BJ (cell line): Measurements from ENCODE around the gene ADCY9. TPM values are rescaled to one million over a fixed set of nuclear protein-coding genes. Genes with fewer than 3 reads are reported as not detected.

ENCODE experiments used
- CTCF ChIA-PET: fragments of 350-600 bp; formaldehyde crosslinking; extraction: SDS; loops from one replicate; lab custom pipeline; 2021; ENCODE audit warnings: antibody characterized with exemption, inconsistent platforms; lab: Yijun Ruan, JAX
- POLR2A ChIA-PET: fragments of 300-600 bp; sonication (Branson Sonifier 250); formaldehyde crosslinking; extraction: SDS; loops from one replicate; lab custom pipeline; 2021; ENCODE audit warnings: antibody characterized with exemption; lab: Charles Lee
- DNase-seq: peaks from one replicate; pipeline ENCODE4 v3.0.0-alpha.2; 2011; ENCODE audit warnings: low read depth
- H3K27me3 ChIP-seq: 2 replicates; pipeline ENCODE4 v1.6.0; 2011; ENCODE audit warnings: low read length; ENCODE audit not compliant: control insufficient read depth, insufficient read depth
- H3K36me3 ChIP-seq: 2 replicates; pipeline ENCODE4 v1.5.1; 2011; ENCODE audit warnings: low read length; ENCODE audit not compliant: control insufficient read depth, insufficient read depth
- H3K4me3 ChIP-seq: 2 replicates; pipeline ENCODE4 v1.5.1; 2011; ENCODE audit warnings: low read depth, mild to moderate bottlenecking, control low read depth, low read length
- polyA plus RNA-seq: library from polyadenylated mRNA; depleted of rRNA; stranded (reverse); fragments of >200 nt; gene quantifications from 2 replicates; pipeline ENCODE4 v1.2.3, GENCODE V29; 2011
- TF ChIP-seq, protein P1 (sequence below): IDR thresholded peaks from 2 replicates; pipeline ENCODE4 v1.5.1; 2011; ENCODE audit warnings: low read depth, mild to moderate bottlenecking, control low read depth, inconsistent platforms, low read length, moderate library complexity; ENCODE audit not compliant: insufficient read depth

Gene ADCY9
- polyA plus RNA-seq, 1 experiment, result 28.2 TPM

DNA sequence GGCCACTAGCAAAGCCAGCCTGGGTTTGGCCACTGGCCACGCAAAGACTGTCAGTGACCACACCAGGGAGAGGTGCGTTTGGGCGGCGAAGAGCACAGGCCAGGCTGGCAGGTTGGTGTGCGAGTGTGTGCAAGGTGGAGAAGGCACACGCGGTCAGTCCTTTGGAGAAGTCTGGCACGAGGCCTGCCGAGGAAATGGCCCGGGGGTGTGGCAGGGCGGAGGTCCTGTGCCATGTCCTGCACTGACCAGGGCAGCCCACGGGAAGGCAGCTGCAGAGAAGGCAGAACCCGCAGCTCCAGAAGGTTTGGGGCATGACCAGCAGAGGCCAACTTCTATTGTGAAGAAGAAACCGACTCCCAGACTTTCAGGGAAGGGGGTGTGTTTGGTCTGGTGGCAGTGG lies 90.8 kb downstream of the ADCY9 start:
- TF ChIP-seq, protein P1, sequence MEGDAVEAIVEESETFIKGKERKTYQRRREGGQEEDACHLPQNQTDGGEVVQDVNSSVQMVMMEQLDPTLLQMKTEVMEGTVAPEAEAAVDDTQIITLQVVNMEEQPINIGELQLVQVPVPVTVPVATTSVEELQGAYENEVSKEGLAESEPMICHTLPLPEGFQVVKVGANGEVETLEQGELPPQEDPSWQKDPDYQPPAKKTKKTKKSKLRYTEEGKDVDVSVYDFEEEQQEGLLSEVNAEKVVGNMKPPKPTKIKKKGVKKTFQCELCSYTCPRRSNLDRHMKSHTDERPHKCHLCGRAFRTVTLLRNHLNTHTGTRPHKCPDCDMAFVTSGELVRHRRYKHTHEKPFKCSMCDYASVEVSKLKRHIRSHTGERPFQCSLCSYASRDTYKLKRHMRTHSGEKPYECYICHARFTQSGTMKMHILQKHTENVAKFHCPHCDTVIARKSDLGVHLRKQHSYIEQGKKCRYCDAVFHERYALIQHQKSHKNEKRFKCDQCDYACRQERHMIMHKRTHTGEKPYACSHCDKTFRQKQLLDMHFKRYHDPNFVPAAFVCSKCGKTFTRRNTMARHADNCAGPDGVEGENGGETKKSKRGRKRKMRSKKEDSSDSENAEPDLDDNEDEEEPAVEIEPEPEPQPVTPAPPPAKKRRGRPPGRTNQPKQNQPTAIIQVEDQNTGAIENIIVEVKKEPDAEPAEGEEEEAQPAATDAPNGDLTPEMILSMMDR, result no peak
- H3K4me3 ChIP-seq, result no peak overlapping the region
- POLR2A ChIA-PET, result no interaction called here
- CTCF ChIA-PET, result no interaction called here
- H3K36me3 ChIP-seq, result peaks cover 2% of the 10 kb centered on the region; the same call in 1 of the 2 replicates
- no peak for DNase-seq
- H3K27me3 ChIP-seq, result no peaks in the 10 kb centered on the region

DNA sequence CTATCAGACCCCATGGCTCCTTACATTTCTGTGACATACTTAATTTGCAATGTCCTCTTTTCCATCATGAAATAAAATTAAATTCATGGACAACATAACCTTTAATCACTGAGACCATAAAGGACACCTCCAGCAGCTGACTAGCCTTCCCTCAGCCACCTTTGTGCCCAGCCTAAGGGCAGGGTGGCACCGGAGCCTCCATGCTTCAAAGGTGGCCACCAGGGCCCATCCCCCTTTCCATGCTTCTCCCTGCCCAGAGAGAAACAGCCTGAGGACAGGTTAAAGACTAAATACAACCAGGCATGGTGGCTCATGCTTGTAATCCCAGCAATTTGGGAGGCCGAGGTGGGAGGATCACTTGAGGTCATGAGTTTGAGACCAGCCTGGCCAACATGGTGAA lies 94.3 kb downstream of the ADCY9 start:
- Histone ChIP-seq H3K4me3 (no peak overlapping the region), H3K27me3 (no peaks in the 10 kb centered on the region), H3K36me3 (peaks cover 2% of the 10 kb centered on the region; the same call in 1 of the 2 replicates)
- TF ChIP-seq, protein P1, result no peak
- ChIA-PET POLR2A (no interaction called here), CTCF (no interaction called here)
- no peak for DNase-seq

DNA sequence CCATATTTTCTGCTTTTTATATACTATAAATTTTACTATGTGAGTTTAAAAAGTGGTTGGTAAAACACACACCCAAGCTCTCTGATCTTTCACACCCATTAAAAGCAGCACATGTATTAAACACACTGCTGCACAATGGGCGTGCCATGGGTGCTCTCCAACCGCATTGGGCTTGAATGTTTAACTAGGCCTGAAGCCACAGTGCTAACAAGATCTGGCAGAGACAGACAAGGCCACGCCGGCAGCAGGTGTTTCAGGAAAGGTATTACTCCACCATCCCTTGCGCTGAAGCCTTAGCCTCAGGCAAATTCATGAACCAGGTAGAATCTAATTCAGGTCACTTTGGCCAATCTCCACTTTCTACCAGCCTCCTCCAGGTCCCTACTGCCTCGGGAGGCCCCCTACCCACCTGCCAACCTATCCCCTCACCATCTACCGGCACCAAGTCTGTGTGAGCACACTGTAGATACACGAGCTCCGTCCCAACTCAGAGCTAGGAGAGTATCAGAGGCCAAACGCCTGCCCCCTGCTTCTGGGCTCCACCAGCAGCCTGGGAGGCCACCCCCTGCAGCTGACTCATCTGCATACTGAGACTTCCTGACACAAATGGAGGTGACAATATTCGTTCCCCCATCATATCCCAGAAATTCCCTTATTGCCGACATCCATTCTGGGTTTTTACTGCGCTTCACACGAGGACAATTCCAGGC lies 95.0 kb downstream of the ADCY9 start:
- POLR2A ChIA-PET, result no interaction called here
- Histone ChIP-seq H3K27me3 (no peaks in the 10 kb centered on the region), H3K36me3 (peaks cover 2% of the 10 kb centered on the region; the same call in 1 of the 2 replicates), H3K4me3 (no peak overlapping the region)
- CTCF ChIA-PET, result interaction anchor here (0.9 to 1.8 kb wide), 2 partner anchors 25 to 232 kb away, joined by 3 to 4 read pairs; no protein-coding TSS in a partner anchor
- no peak for DNase-seq
- TF ChIP-seq, protein P1, result no peak

DNA sequence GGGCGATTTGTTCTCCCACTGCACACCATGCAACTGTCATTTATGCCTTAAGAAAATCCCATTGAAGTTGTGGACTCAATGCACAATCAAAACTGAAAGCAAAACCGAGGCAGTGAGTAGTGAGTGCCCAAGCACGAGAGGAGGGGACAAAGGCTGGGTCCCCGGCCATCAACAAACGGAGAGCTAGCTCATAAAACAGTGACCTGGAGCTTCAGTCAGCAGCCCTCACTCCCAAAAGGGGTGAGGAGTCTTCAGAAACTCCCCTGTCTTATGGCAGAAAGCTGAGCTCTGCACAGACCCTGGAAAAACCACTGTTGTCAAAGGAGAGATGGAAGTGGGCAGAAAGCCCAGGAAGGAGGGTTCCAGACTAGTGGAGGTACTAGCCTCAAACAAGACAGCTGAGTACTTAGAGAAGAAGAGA lies 96.9 kb downstream of the ADCY9 start:
- DNase-seq, result no peak
- Histone ChIP-seq H3K4me3 (peak overlapping the region; percentile 33), H3K36me3 (no peaks in the 10 kb centered on the region), H3K27me3 (no peaks in the 10 kb centered on the region)
- TF ChIP-seq, protein P1, result no peak
- POLR2A ChIA-PET, result no interaction called here
- CTCF ChIA-PET, result interaction anchor here (1.8 kb wide), 1 partner anchor 27 kb away, joined by 4 read pairs; no protein-coding TSS in a partner anchor

DNA sequence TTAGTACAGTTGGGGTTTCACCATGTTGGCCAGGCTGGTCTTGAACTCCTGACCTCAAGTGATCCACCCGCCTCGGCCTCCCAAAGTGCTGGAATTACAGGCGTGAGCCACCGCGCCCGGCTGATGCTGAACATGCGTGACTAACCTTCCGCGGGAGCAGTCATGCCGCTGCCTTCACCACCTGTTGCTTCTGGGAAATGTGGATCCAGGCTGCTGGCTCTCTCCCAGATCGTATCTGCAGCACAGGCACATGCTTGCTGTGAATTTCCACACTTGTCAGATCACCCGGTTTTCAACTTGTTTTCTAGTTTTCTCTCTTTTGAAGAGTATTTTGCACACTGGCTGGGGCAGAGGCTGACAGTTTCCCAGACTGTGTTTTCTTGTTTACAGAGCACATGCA lies 97.9 kb downstream of the ADCY9 start:
- CTCF ChIA-PET, result no interaction called here
- POLR2A ChIA-PET, result no interaction called here
- Histone ChIP-seq H3K36me3 (no peaks in the 10 kb centered on the region), H3K27me3 (no peaks in the 10 kb centered on the region), H3K4me3 (no peak overlapping the region)
- TF ChIP-seq, protein P1, result no peak
- no peak for DNase-seq
